Upper lobe of left lung (tissue), 6 donors: Measurements from ENCODE around the gene KIF13A. TPM values are rescaled to one million over a fixed set of nuclear protein-coding genes. Genes with fewer than 3 reads are reported as not detected.

Experiments
- ATAC-seq, 2 donors: fragments of 200-7000 bp; cut with Tn5 transposase; one replicate each; pipeline ENCODE4 v1.9.1; 2022; ENCODE audit warnings: mild to moderate bottlenecking in 2 of 2, moderate library complexity in 2 of 2; ENCODE audit not compliant: low FRiP score in 2 of 2
- DNase-seq, 2 donors: peaks; one replicate each; pipeline ENCODE4 v3.0.0-alpha.2; 2019 to 2020
- H3K27ac ChIP-seq, 4 donors: fragments of 200-600 bp; sonication (generic); one replicate each; pipeline ENCODE4 v1.5.1; 2016 to 2019
- H3K27me3 ChIP-seq, 4 donors: fragments of 200-600 bp; sonication (generic); one replicate each; pipeline ENCODE4 v1.5.1; 2017 to 2019
- H3K36me3 ChIP-seq, 4 donors: fragments of 200-600 bp; sonication (generic); one replicate each; pipeline ENCODE4 v1.5.1; 2016 to 2019
- H3K4me1 ChIP-seq, 4 donors: fragments of 200-600 bp; sonication (generic); one replicate each; pipeline ENCODE4 v1.5.1; 2018 to 2019
- H3K4me3 ChIP-seq, 4 donors: fragments of 200-600 bp; sonication (generic); one replicate each; pipeline ENCODE4 v1.5.1; 2017 to 2019; ENCODE audit warnings: mild to moderate bottlenecking in 2 of 4, moderate library complexity in 1 of 4
- H3K9me3 ChIP-seq, 4 donors: fragments of 200-600 bp; sonication (generic); one replicate each; pipeline ENCODE4 v1.5.1; 2018 to 2019
- EP300 ChIP-seq, 4 donors: sonication (generic); formaldehyde crosslinking; IDR thresholded peaks; one replicate each; pipeline ENCODE4 v1.5.1; 2017; ENCODE audit warnings: antibody characterized with exemption in 4 of 4, control low read depth in 2 of 4
- POLR2A ChIP-seq, 4 donors: fragments of 450-650 bp; IDR thresholded peaks; one replicate each; pipeline ENCODE4 v1.5.1; 2016 to 2017; ENCODE audit warnings: antibody characterized with exemption in 4 of 4, mild to moderate bottlenecking in 2 of 4
- POLR2AphosphoS5 ChIP-seq, 2 donors: sonication (generic); formaldehyde crosslinking; IDR thresholded peaks; one replicate each; pipeline ENCODE4 v1.5.1; 2017; ENCODE audit warnings: antibody characterized with exemption in 2 of 2
- WGBS, 2 donors: methylation state at CpG; one replicate each; pipeline ENCODE4 v1.1.5; 2017 to 2018; 5-methylcytosine and 5-hydroxymethylcytosine counted together
- total RNA-seq, 6 donors: library from RNA; depleted of rRNA in 4 of 6; stranded (reverse); fragments of >200 nt in 4 of 6; gene quantifications; one replicate each; pipeline versions ENCODE4 v1.1.0 to v1.2.1, GENCODE V29; 2016 to 2021
- TF ChIP-seq, protein P1 (sequence below), 6 experiments: fragments of 450-650 bp in 4 of 6; fragments of 200-600 bp in 2 of 6; sonication (generic) in 2 of 6; IDR thresholded peaks; one replicate each; pipeline ENCODE4 v1.5.1; 2016 to 2019; ENCODE audit warnings: antibody characterized with exemption in 6 of 6
- donor health status: DM: no; HTN: no; CAD: no; lungs with moderate emphysema.
- donor health status: DM: no; HTN: yes; CAD: no; lungs with severe emphysema.

KIF13A gene
- total RNA-seq, 6 donors from 2014 or later = 35.8 to 59.9 (median 49.0) TPM

DNA sequence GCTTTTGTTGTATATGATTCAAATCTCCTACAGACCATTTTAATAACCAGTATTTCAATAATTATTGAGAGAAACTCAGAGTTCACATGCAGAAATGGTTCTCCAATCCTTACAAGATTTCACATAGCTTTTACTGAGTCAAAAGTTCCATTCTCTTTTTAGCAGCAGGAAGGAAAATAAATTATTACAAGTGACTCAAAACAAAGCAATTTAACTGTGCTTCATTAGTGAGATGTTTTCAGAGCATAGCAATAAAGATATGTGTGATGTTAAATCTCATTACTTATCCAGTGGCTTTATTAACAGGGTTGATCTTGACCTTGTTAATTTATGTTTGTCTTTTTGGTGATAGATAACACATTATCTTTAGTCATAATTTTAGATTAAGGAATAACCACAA lies 22.0 kb downstream of the KIF13A start:
- no peak for DNase-seq
- Histone ChIP-seq H3K27ac (peak overlapping the region in 2 of 4 donors; percentile 27 to 29), H3K36me3 (no peaks in the 10 kb centered on the region), H3K27me3 (no peaks in the 10 kb centered on the region), H3K4me3 (no peak overlapping the region), H3K9me3 (no peaks in the 10 kb centered on the region), H3K4me1 (peaks cover 9 to 26% (median 22%) of the 10 kb centered on the region in 4 donors)
- no peak for TF ChIP-seq POLR2AphosphoS5 (IDR thresholded peaks at IDR 0.05)
- no peak for TF ChIP-seq EP300 (IDR thresholded peaks at IDR 0.05)
- TF ChIP-seq, protein P1, sequence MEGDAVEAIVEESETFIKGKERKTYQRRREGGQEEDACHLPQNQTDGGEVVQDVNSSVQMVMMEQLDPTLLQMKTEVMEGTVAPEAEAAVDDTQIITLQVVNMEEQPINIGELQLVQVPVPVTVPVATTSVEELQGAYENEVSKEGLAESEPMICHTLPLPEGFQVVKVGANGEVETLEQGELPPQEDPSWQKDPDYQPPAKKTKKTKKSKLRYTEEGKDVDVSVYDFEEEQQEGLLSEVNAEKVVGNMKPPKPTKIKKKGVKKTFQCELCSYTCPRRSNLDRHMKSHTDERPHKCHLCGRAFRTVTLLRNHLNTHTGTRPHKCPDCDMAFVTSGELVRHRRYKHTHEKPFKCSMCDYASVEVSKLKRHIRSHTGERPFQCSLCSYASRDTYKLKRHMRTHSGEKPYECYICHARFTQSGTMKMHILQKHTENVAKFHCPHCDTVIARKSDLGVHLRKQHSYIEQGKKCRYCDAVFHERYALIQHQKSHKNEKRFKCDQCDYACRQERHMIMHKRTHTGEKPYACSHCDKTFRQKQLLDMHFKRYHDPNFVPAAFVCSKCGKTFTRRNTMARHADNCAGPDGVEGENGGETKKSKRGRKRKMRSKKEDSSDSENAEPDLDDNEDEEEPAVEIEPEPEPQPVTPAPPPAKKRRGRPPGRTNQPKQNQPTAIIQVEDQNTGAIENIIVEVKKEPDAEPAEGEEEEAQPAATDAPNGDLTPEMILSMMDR (IDR thresholded peaks at IDR 0.05) = no peak
- TF ChIP-seq POLR2A (IDR thresholded peaks at IDR 0.05) = no peak
- no peak for ATAC-seq

DNA sequence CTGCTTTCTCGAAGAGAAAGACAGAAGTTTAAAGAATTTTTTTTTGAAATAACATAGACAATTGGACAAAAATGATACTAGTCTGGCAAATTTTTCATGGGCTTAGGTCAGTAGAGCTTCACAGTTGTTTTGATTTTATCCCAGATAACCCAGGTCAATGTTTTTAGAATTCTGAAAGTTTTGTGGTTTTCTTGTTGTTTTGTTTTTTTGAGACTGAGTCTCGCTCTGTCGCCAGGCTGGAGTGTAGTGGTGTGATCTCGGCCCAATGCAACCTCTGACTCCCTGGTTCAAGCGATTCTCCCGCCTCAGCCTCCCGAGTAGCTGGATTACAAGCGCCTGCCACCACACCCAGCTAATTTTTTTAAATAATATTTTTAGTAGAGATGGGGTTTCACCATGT lies 22.8 kb downstream of the KIF13A start:
- Histone ChIP-seq H3K9me3 (no peaks in the 10 kb centered on the region), H3K36me3 (no peaks in the 10 kb centered on the region), H3K4me3 (no peak overlapping the region), H3K4me1 (peaks cover 15 to 31% (median 22%) of the 10 kb centered on the region in 4 donors), H3K27ac (peak overlapping the region in 2 of 4 donors; percentile 12 to 58), H3K27me3 (no peaks in the 10 kb centered on the region)
- no peak for ATAC-seq
- no peak for TF ChIP-seq POLR2A (IDR thresholded peaks at IDR 0.05)
- TF ChIP-seq EP300 (IDR thresholded peaks at IDR 0.05) = no peak
- no peak for TF ChIP-seq POLR2AphosphoS5 (IDR thresholded peaks at IDR 0.05)
- TF ChIP-seq, protein P1 (IDR thresholded peaks at IDR 0.05) = no peak
- no peak for DNase-seq
- WGBS, 2 donors = 88 to 91% methylated on average over 8 of the region's 8 CpGs

DNA sequence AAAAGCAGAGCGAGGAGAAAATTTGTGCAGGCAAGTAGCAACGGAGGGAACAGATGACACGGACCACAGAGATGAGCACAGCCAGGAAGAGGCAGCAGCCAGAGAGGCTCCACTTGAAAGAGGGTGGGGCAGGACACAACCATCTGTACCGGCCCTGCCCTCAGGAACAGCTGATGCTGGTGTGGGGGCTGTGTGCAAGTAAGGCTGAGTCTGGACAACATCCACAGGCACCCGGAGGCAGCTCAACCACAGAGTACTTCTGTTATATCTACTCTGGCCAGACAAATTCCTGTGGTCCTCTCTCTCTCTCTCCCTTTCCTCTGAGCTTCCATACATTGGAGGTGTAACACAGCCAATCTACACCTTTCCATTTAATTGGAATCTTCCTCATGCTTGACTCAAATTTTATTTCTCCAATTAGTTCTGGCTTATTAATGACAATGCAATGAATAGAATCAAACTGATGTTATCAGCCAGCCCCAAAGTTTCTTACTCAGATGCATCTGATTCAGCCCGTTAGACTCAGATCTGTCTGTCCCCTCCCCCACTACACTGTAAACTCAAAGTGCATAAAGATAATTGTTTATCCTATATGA lies 24.9 kb downstream of the KIF13A start:
- 28 to 32% methylated on average over 6 of the region's 6 CpGs for WGBS, 2 donors
- Histone ChIP-seq H3K27me3 (no peaks in the 10 kb centered on the region), H3K9me3 (no peaks in the 10 kb centered on the region), H3K36me3 (no peaks in the 10 kb centered on the region), H3K27ac (peak overlapping the region; percentile 0 to 27 (median 10)), H3K4me1 (peaks cover 21 to 42% (median 25%) of the 10 kb centered on the region in 4 donors), H3K4me3 (no peak overlapping the region)
- ATAC-seq (peak; percentile 87 to 95), DNase-seq (peak in 1 of 2 donors; percentile 40)
- TF ChIP-seq, protein P1 (IDR thresholded peaks at IDR 0.05) = no peak
- TF ChIP-seq EP300 (IDR thresholded peaks at IDR 0.05) (no peak), POLR2AphosphoS5 (IDR thresholded peaks at IDR 0.05) (peak in 1 of 2 donors; percentile 51), POLR2A (IDR thresholded peaks at IDR 0.05) (no peak)

DNA sequence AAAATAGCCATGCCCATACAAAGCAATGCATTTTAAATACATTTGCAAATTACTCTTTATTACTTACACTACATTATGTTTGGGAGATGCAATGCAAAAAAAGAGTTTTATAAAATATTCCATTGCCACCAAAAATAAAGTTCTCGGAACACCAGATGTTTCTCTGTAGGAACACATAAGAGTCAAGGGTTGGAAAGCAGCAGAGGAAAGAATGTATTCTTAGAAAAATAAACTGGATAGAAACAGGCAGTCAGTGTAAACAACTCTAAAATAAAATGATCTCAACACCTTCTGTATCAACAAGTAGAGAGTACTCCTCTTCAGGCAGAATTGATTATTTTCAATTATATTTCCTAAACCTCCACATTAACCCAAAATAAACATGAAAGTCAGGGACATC lies 28.1 kb downstream of the KIF13A start:
- Histone ChIP-seq H3K4me1 (peaks cover 21 to 38% (median 26%) of the 10 kb centered on the region in 4 donors), H3K36me3 (no peaks in the 10 kb centered on the region), H3K4me3 (no peak overlapping the region), H3K9me3 (no peaks in the 10 kb centered on the region), H3K27me3 (no peaks in the 10 kb centered on the region), H3K27ac (peak overlapping the region in 1 of 4 donors; percentile 36)
- WGBS, 2 donors = 77 to 79% methylated on average over 1 of the region's 1 CpG
- TF ChIP-seq EP300 (IDR thresholded peaks at IDR 0.05) = no peak
- no peak for TF ChIP-seq POLR2A (IDR thresholded peaks at IDR 0.05)
- TF ChIP-seq, protein P1 (IDR thresholded peaks at IDR 0.05) = no peak
- no peak for TF ChIP-seq POLR2AphosphoS5 (IDR thresholded peaks at IDR 0.05)
- no peak for ATAC-seq
- DNase-seq = no peak
